GM12875 (cell line): Measurements from ENCODE around the gene ALAS1.
"Not testable (repeated sequence)": the region's sequence is repeated elsewhere in the genome, so short reads cannot be mapped to it uniquely, and the experiment has no call there.

Experiments used
- H3K4me3 ChIP-seq: one replicate; pipeline ENCODE4 v1.5.1; 2011; ENCODE audit warnings: low read depth, low read length, control low read depth
- CTCF ChIP-seq: IDR thresholded peaks from 2 replicates; pipeline ENCODE4 v1.5.1; 2011; ENCODE audit warnings: low read depth, mild to moderate bottlenecking, control low read depth, inconsistent platforms, low read length, moderate library complexity, borderline replicate concordance; ENCODE audit not compliant: insufficient read depth

ALAS1 gene

GRCh38 chr3:52154135-52155094 is 43.5 kb upstream of the ALAS1 start, which contains the start of gene POC1A:
POC1A (minus strand) TSS chr3:52154423; CDS start chr3:52154372, 51 bp downstream.
- TF ChIP-seq CTCF = no peak
- peak within 1 kb of the TSS; percentile 90 for H3K4me3 ChIP-seq

- no peak overlapping the region for H3K4me3 ChIP-seq
- TF ChIP-seq CTCF = no peak
Measured at GRCh38 chr3:52155912-52156311, 42.0 kb upstream of the ALAS1 start.

GRCh38 chr3:52159503-52159902 is 38.5 kb upstream of the ALAS1 start:
- TF ChIP-seq CTCF = no peak
- no peak overlapping the region for H3K4me3 ChIP-seq

- no peak overlapping the region for H3K4me3 ChIP-seq
Measured at GRCh38 chr3:52162250-52162872, 35.6 kb upstream of the ALAS1 start.

GRCh38 chr3:52167240-52167639 is 30.7 kb upstream of the ALAS1 start:
- no peak for TF ChIP-seq CTCF
- H3K4me3 ChIP-seq = no peak overlapping the region

More at GRCh38 chr3:52162250-52162872, 35.6 kb upstream of the ALAS1 start:
- no peak for TF ChIP-seq CTCF

GRCh38 chr3:52170217-52170616 is 27.7 kb upstream of the ALAS1 start:
- not testable (repeated sequence) for H3K4me3 ChIP-seq

GRCh38 chr3:52171514-52172261 is 26.3 kb upstream of the ALAS1 start:
- no peak for TF ChIP-seq CTCF
- no peak overlapping the region for H3K4me3 ChIP-seq
